HG02840 (cell line): ENCODE measurements around the gene ESCO1.
"Not testable (repeated sequence)": the region's sequence is repeated elsewhere in the genome, so short reads cannot be mapped to it uniquely, and the experiment has no call there.

ENCODE experiments used
- ATAC-seq: cut with Tn5 transposase; IDR thresholded peaks from one replicate; pipeline ENCODE4 v1.9.1; 2021; ENCODE audit warnings: mild to moderate bottlenecking, moderate library complexity, moderate number of reproducible peaks; ENCODE audit not compliant: unreplicated experiment, low FRiP score

The ESCO1 gene, protein sequence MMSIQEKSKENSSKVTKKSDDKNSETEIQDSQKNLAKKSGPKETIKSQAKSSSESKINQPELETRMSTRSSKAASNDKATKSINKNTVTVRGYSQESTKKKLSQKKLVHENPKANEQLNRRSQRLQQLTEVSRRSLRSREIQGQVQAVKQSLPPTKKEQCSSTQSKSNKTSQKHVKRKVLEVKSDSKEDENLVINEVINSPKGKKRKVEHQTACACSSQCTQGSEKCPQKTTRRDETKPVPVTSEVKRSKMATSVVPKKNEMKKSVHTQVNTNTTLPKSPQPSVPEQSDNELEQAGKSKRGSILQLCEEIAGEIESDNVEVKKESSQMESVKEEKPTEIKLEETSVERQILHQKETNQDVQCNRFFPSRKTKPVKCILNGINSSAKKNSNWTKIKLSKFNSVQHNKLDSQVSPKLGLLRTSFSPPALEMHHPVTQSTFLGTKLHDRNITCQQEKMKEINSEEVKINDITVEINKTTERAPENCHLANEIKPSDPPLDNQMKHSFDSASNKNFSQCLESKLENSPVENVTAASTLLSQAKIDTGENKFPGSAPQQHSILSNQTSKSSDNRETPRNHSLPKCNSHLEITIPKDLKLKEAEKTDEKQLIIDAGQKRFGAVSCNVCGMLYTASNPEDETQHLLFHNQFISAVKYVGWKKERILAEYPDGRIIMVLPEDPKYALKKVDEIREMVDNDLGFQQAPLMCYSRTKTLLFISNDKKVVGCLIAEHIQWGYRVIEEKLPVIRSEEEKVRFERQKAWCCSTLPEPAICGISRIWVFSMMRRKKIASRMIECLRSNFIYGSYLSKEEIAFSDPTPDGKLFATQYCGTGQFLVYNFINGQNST

DNA sequence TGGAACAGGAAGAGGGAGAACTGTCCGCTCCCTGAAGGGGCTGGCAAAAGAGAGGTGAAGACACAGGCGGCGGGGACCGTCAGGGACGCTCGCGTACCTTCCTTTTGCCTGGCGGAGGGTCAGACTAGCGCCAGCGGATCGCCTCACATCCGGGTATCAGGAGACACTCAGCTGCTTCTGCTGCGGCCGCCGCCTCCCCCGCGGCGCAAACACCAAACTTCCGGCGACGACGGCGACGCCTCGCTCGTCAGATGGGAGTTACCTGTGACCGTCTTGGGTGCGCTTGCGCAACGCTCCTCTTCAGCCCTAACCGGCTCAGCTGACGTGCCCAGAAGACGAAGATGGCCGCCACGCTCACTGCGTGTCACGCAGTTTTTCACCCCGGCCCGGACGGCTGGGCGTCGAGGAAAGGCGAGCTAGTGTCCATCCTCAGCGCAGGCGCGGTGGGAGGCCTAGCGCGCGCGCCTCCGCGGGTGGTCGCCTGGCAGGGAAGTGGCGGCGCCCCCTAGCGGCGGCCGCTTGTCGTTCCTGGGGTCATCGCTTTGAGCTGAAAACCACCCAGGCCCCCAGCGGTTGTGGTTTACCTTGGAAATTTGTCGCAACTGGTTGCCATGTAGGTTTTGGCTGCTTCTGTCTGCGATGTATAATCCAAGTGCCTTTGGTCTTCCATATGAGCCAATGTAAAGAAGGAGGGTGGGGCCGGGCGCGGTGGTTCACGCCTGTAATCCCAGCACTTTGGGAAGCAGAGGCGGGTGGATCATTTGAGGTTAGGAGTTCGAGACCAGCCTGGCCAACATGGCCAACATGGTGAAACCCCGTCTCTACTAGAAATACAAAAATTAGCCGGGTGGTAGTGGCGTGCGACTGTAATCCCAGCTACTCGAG, at the start of gene ESCO1:
Gene ESCO1, minus strand, starts transcription at position 179 of the 885 bp plus-strand sequence. CDS start 25,861 bp downstream, outside the sequence.
- peak; percentile 91 for ATAC-seq

DNA sequence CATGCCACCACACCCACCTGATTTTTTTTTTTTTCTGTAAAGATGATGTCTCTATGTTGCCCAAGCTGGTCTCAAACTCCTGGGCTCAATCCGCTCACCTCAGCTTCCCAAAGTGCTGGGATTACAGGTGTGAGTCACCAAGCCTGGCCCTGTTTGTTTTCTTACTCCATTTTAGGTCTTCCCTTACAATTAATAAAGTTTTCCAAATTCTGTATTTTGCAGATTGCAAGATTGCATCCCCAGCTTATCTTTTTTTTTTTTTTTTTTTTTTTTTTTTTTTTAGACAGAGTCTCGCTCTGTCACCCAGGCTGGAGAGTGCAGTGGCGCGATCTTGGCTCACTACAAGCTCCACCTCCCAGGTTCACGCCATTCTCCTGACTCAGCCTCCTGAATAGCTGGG, 39.9 kb upstream of the ESCO1 start:
- not testable (repeated sequence) for ATAC-seq

DNA sequence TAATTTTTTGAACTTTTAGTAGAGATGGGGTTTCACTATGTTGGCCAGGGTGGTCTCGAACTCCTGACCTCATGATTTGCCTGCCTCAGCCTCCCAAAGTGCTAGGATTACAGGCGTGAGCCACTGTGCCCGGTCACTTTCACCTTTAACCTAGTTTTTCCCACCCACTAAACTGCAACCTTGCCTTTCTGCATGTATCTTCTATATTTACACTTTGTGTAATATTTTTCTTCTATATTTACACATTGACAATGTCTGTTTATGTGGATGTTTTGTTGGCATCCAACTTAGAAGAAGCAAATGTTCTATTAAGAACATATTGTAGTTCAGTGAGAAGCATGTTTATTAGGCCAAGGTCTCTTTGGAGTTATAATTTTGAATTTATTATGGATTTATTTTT, 38.3 kb upstream of the ESCO1 start:
- no peak for ATAC-seq

DNA sequence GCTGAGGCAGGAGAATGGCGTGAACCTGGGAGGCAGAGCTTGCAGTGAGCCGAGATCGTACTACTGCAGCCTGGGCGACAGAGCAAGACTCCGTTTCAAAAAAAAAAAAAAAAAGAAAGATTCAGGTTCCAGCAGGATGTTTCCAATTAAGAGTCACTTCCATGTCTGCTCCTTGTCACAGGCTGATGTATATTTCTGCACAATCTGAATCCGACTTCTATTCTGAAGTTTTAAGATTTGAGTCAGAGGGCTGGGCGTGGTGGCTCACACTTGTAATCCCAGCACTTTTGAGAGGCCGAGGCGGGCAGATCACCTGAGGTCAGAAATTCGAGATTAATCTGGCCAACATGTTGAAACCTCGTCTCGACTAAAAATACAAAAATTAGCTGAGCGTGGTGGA, 36.3 kb upstream of the ESCO1 start:
- no peak for ATAC-seq

DNA sequence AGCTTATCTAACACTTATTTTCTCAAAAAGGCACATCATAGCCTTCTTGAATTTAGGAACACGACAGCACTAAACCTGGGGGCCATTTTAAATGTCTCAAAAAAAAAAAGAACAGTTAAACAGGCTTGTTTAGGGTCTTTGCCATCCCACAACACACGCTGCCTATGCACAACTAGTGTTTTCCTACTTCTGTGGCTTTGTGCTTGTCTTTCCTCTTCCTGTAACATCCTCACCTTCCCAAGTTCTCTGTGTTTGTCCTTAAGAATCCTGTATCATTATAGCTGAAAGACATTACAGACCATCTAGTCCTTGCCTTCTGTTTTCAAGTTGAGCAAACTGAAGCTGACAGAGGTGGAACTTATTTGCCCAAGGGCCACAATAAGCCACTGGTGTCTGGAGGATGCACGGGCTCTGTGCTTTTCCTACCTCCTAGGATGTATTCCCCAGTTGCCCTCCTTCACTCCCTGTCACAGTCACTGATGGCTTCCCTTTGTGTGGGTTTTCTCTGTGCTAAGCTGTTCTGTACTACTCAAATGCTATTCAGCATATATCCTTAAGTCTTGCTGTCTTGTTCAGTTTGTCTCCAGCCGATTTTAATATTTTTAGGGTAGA, 34.2 kb upstream of the ESCO1 start:
- ATAC-seq: no peak

DNA sequence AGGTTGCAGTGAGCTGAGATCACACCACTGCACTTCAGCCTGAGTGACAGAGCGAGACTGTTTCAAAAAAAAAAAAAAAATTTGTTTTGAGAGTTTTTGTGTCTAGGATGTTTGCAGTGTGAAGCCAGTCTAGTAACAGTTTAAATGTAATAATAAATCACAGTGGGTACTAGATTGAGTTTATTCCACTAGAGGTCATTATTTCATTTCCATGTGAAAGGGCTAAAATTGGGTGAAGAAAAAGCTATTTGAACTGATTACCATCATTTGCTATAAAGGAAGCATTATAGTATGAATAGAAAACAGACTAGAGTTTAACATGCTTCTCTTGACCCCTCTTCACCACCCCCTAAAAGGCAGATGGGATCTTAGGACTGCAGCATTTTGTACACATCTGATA, 31.9 kb upstream of the ESCO1 start:
- ATAC-seq: no peak

DNA sequence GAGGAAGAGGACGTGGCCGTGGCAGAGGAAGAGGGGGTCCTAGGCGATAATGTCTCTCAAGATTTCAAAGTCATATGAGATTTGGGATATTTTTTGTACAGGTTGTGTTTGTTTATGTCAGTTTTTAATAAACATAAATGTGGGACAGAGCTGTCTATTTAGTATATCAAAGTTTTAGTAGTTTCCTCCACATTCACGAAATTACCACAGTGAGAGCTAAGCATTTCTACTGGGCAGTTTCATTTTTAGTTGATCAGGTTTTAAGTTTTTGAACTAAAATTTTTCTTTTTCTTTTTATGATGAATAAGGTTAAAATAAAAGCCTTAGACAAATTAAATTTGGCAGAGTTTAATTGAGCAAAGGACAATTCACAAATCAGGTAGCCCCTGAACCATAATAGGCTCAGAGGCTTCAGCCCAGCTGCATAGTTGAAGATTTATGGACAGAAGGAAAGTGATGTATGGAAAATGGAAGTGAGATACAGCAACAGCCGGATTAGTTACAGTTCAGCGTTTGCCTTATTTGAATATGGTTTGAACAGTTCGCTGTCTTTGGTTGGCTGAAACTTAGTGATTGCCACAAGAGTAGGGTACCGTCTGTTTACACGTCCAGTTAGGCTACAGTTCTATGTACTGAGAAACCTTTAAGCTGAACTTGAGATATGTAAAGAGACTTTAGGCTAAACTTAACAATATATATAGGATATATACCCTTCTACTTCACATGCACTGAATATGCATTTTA, 28.8 kb upstream of the ESCO1 start:
- peak; percentile 87 for ATAC-seq

DNA sequence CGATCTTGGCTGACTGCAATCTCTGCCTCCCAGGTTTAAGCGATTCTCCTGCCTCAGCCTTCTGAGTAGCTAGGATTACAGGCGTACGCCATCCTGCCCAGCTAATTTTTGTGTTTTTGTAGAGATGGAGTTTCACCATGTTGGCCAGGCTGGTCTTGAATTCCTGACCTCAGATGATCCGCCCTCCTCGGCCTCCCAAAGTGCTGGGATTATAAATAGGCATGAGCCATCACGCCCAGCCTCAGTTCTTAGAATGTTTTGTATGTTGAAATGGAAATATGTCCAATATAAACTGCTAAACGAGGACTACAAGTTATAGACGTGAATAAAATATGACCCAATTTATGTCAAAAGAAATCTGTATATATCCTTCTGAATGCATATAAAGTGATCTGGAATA, 21.1 kb upstream of the ESCO1 start:
- ATAC-seq: not testable (repeated sequence)

DNA sequence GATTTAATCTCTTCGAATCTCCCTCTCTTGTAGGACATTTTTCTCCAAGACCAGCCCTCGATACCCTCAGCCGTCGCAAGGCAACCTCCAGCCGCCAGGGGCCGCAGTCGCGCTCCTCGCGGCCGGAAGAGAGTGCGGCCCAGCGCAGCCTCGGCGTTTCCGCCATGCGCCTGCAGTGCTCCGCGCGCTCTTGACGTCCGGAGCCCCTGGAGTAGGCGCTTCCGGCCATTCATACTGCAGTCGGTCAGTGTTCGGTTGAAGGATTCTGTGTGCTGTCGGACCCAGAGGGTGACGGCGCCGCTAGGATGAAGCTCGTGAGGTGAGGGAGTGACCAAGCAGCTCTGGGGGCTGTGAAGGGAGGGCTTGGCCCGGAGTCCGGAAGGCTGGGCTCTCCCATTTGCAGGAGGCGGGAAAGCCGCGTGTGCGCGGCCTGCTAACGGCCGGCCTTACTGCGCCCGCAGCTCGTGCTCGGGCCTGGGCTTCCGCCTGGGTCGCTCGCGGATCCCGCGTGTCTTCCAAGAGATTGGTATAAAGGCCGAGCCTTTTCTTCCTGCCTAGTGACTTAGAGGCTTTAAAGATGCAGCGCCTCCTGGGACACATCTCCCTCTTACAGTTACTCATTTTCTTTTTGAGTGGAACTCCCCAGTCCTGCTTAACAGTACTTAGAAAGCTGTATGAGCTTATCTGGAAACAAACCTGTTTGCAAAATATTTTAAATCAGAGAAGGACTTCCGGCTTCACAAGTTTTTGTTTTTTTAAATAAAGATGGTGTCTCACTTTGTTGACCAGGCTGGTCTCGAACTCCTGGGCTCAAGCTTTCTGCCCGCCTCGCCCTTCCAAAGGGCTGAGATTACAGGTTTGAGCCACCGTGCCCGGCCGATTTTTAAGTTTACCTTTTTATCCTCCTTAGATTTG, 11.9 kb upstream of the ESCO1 start, which contains the start of gene SNRPD1:
Gene SNRPD1, plus strand, starts transcription at position 190 of the 915 bp plus-strand sequence. Its CDS starts 116 bp downstream, at position 306.
- peak; percentile 99 for ATAC-seq

DNA sequence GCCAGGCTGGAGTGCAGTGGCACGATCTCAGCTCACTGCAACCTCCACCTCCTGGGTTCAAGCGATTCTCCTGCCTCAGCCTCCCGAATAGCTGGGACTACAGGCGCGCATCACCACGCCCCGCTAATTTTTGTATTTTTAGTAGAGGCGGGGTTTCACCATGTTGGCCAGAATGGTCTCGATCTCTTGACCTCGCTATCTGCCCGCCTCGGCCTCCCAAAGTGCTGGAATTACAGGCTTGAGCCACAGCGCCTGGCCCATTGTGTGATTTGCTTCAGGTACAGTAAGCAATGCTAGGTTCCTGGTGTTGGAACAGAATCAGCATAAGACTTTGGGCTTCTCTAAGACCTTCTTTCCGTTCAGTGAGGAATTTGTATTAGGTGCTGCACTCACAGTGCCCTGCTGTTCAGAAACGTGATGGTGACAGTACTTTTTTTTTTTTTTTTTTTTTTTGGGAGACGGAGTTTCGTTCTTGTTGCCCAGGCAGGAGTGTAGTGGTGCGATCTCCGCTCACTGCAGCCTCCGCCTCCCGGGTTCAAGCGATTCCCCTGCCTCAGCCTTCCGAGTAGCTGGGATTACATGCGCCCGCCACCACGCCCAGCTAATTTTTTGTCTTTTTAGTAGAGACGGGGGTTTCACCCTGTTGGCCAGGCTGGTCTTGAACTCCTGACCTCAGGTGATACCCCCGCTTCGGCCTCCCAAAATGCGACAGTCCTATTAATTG, 11.1 kb upstream of the ESCO1 start:
- ATAC-seq: peak; percentile 3

DNA sequence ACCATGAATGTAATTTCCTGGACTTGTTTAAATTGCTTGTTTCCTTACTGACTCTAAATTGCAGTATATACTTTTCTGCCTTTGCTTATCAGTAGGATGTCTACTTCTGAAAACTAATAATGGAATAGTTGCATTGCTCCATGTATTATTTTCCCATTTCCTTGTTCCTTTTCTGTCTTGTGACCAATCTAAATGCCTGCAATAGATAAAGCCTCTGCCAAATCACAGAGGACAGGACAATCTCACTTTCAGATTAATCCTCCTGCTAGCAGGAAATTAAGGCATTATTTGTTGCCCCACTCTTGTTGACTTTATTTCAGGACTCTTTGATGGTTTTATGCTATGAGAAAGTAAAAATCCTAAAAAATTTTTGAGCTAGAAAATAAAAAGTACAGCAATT, 4.7 kb upstream of the ESCO1 start:
- no peak for ATAC-seq

DNA sequence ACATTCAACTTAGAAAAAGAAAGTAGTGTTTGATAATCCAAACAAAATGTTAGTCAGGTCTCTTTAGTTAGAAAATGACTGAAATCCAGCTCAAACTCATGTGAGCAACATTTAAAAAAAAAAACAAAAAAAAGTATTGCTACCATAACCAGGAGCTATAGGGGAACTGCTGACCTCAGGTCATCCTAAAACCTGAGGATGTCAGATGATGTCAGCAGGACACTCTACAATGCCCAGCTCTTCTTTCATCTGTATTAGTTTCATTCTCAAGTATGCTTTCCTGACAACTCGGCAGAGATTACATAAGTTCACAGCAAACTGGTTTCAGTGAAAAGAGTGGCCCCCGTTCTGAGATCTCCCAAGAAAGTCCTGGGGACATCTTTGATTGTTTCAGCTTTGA, 4.2 kb upstream of the ESCO1 start:
- no peak for ATAC-seq

DNA sequence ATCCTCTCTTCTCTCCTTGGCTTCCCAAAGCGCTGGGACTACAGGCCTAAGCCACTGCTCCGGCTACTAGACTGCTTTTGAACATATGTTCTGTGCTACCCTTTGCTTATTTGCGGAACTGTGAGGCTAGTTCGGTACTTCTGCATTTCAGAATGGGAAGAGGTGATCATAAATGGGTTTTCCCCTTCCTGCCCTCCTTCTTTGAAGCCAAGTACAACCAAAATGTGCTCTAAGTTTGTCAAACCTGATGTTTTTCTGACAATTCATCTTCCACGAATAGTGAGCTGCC, 1.7 kb upstream of the ESCO1 start:
- no peak for ATAC-seq

DNA sequence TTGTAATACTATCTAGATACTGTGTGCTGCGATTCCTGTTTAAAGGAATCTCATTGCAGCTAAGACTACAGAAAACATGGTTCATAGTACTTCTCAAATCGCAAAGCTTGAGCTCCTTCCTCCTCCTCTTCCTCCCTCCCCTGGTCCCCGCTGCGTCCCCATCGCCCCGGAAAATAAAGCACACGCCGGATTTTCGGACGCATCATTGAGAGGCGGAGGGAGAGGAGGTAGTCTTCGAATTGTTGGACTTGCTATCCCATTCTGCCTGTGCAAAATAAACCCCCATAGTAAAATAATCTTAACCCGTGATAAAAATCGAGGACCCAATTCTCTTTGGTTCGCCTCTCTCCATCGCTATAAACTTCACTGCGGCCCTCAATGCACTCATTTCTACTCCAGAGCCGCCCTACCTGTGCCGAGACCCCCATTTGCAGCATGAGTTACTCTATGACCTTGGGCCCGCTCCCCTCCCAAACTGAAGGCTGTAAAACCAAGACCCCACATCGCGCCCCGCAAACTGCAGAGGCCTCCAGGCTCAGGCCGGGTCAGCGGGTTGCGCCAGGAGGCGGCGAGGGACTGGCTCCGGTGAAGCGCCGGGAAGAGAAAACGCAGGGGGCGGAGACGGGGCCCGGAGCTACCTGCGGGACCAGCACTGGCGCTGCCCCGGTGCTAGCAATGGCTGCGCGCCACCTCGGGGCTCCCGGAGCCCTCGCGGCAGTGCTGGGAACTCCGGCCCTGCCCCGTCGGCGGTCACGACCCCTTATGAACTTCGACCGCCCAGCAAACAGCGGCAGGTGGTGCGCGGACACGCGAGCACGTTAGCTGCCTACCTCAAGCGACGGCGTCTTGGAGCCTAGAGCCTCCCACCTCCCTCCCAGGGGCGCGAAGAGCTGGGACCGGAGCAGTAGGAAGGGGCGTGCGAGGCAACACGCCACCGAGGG, 649 bp downstream of the ESCO1 start:
- ATAC-seq: peak; percentile 44

DNA sequence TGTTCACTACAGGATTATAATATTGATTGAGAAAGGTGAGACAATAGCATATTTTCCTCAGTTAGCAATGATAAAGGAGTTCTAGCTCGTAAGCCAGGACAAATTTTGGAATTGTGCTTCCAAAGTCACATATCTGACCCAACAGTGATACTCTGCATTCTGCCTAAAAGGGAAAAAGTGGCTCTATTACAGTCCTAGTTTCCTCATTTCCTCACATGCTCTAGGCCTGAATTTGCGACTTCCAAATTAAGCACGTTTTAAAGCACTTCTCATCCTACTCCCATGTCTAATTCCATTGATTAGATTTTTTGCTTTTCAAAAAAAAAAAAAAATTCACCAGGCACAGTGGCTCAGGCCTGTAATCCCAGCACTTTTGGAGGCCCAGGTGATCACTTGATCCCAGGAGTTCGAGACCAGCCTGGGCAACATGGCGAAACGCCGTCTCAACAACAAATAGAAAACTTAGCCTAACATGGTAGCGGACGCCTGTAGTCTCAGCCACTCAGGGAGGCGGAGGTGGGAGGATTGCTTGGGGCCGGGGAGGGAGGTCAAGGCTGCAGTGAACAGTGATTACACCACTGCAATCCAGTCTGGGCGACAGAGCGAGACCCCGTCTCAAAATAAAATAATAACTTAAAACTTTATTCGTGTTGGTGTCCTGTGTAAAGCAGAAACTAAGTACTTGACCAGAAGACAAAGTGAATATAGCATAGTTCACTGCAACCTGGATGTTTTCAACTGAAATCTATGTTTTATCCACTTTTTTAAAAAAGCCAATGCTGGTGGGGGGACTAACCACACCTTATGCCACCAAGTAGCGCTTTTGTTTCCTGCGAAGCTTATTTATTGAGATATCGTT, 1.5 kb downstream of the ESCO1 start:
- ATAC-seq: no peak

DNA sequence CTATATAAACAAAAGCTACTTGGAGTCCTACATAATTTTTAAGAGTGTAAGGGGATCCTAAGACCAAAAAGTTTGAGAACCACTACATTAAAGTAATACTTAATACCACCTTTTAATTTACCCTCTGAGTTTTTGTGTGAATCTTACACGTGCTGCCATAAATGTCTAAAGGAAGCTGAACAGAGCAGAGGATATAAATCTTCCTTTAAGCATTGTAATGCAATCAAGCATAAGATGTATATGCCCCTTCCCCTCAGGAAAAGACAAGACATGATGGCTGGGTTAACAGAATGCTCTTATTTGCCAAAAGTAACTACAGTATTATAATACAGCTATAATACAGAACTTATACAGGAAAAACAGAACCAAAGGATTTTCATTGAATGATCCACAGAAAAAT, 2.9 kb downstream of the ESCO1 start:
- no peak for ATAC-seq
